Mammary epithelial cell (primary cell): ENCODE results near the gene ARHGEF10L.

Source experiments
- CTCF ChIP-seq, 2 donors: IDR thresholded peaks in 1 of 2; conservative IDR thresholded peaks in 1 of 2; 2 replicates each; pipeline ENCODE4 v1.5.1; 2011 to 2012; ENCODE audit warnings: inconsistent platforms in 2 of 2, low read length in 2 of 2, mild to moderate bottlenecking in 2 of 2, control low read depth in 1 of 2, low read depth in 1 of 2; ENCODE audit not compliant: insufficient read depth in 1 of 2; ENCODE audit errors: extremely low read depth in 1 of 2
- EZH2 ChIP-seq: IDR thresholded peaks from 2 replicates; pipeline ENCODE4 v1.6.1; 2012; ENCODE audit warnings: low read length, inconsistent platforms, borderline replicate concordance

GRCh38 chr1:17665950-17666720 lies 126.6 kb downstream of the ARHGEF10L start:
- TF ChIP-seq CTCF (conservative IDR thresholded peaks at IDR 0.05 in 1 of 2, IDR thresholded peaks at IDR 0.05 in 1 of 2; ENCODE audit: extremely low read depth in 1 of 2, insufficient read depth in 1 of 2, low read depth in 1 of 2, low read length in 2 of 2) = no peak
- TF ChIP-seq EZH2 = no peak
